Lower leg skin (tissue), 3 donors: ENCODE results near the gene SZT2.

Experiments used
- POLR2A ChIP-seq, 2 donors: fragments of 450-650 bp; IDR thresholded peaks; one replicate each; pipeline ENCODE4 v1.6.1; 2016 to 2017; ENCODE audit warnings: antibody characterized with exemption in 2 of 2, mild to moderate bottlenecking in 1 of 2, moderate library complexity in 1 of 2
- TF ChIP-seq, protein P1 (sequence below), 3 donors: fragments of 450-650 bp; IDR thresholded peaks; one replicate each; pipeline ENCODE4 v1.5.1; 2016; ENCODE audit warnings: antibody characterized with exemption in 3 of 3, mild to moderate bottlenecking in 3 of 3, moderate library complexity in 2 of 3

DNA sequence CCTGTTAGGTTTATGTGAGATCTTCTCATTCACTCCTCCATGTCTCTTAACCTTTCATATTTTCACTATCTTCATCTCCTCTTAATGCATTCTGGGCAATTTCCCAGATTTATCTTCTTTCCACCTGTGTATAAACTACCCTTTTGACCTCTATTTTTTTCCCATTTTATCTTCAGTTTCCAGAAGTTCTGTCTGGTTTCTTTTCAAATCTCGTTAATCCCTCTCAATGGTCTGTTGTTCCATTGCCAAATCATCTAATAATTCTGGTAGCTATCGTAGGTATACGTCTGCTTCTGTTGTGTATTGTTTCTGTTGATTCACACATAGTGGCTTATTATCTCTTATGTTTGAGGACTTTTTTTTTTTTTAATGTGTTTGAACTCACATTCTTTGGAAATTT is 89.7 kb downstream of the SZT2 start:
- TF ChIP-seq, protein P1, sequence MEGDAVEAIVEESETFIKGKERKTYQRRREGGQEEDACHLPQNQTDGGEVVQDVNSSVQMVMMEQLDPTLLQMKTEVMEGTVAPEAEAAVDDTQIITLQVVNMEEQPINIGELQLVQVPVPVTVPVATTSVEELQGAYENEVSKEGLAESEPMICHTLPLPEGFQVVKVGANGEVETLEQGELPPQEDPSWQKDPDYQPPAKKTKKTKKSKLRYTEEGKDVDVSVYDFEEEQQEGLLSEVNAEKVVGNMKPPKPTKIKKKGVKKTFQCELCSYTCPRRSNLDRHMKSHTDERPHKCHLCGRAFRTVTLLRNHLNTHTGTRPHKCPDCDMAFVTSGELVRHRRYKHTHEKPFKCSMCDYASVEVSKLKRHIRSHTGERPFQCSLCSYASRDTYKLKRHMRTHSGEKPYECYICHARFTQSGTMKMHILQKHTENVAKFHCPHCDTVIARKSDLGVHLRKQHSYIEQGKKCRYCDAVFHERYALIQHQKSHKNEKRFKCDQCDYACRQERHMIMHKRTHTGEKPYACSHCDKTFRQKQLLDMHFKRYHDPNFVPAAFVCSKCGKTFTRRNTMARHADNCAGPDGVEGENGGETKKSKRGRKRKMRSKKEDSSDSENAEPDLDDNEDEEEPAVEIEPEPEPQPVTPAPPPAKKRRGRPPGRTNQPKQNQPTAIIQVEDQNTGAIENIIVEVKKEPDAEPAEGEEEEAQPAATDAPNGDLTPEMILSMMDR (IDR thresholded peaks at IDR 0.05): no peak
- no peak for TF ChIP-seq POLR2A (IDR thresholded peaks at IDR 0.05)
